Neural progenitor cell (in vitro differentiated cells): Measurements from ENCODE around the gene OMA1. TPM values are rescaled to one million over a fixed set of nuclear protein-coding genes. Genes with fewer than 3 reads are reported as not detected.

Experiments used
- DNase-seq: peaks from one replicate; pipeline ENCODE4 v3.0.0-alpha.2; 2016; ENCODE audit warnings: low spot score
- H2AFZ ChIP-seq: fragments of 200-600 bp; sonication (generic); replicated peaks from 2 replicates; pipeline ENCODE4 v1.6.1; 2016; ENCODE audit warnings: antibody characterized with exemption
- H3F3A ChIP-seq: fragments of 200-600 bp; sonication (generic); 2 replicates; pipeline ENCODE4 v1.6.1; 2016; ENCODE audit warnings: antibody characterized with exemption, low read depth
- H3K27ac ChIP-seq: fragments of 200-600 bp; sonication (generic); 2 replicates; pipeline ENCODE4 v1.5.1; 2016; ENCODE audit warnings: mild to moderate bottlenecking
- H3K27me3 ChIP-seq: fragments of 200-600 bp; sonication (generic); 2 replicates; pipeline ENCODE4 v1.6.1; 2016; ENCODE audit warnings: mild to moderate bottlenecking, moderate library complexity
- H3K36me3 ChIP-seq: fragments of 200-600 bp; sonication (generic); 2 replicates; pipeline ENCODE4 v1.5.1; 2016
- H3K4me1 ChIP-seq: fragments of 200-600 bp; sonication (generic); 2 replicates; pipeline ENCODE4 v1.6.1; 2016; ENCODE audit warnings: mixed run types
- H3K4me2 ChIP-seq: fragments of 200-600 bp; sonication (generic); 2 replicates; pipeline ENCODE4 v1.6.1; 2016
- H3K4me3 ChIP-seq: fragments of 200-600 bp; sonication (generic); 2 replicates; pipeline ENCODE4 v1.5.1; 2016
- H3K79me2 ChIP-seq: fragments of 200-600 bp; sonication (generic); 2 replicates; pipeline ENCODE4 v1.6.1; 2016; ENCODE audit warnings: low read depth
- H3K9ac ChIP-seq: fragments of 200-600 bp; sonication (generic); 2 replicates; pipeline ENCODE4 v1.6.1; 2016
- H3K9me3 ChIP-seq: fragments of 200-600 bp; sonication (generic); 2 replicates; pipeline ENCODE4 v1.5.1; 2016; ENCODE audit warnings: low read depth
- H4K20me1 ChIP-seq: fragments of 200-600 bp; sonication (generic); 2 replicates; pipeline ENCODE4 v1.6.1; 2016; ENCODE audit warnings: low read depth
- H3K27ac Mint-ChIP-seq: 3 replicates; pipeline ENCODE4 v1.8.0; 2021; ENCODE audit warnings: mixed read lengths
- H3K27me3 Mint-ChIP-seq: 2 replicates; pipeline ENCODE4 v1.8.0; 2022; ENCODE audit warnings: low read depth, mild to moderate bottlenecking, inconsistent platforms, moderate library complexity, mixed read lengths; ENCODE audit not compliant: insufficient read depth
- H3K36me3 Mint-ChIP-seq: 3 replicates; pipeline ENCODE4 v1.8.0; 2021; ENCODE audit warnings: mixed read lengths
- H3K4me1 Mint-ChIP-seq: 3 replicates; pipeline ENCODE4 v1.8.0; 2021; ENCODE audit warnings: mixed read lengths
- H3K4me3 Mint-ChIP-seq: 3 replicates; pipeline ENCODE4 v1.8.0; 2021; ENCODE audit warnings: mild to moderate bottlenecking, moderate library complexity, mixed read lengths
- H3K9me3 Mint-ChIP-seq: 3 replicates; pipeline ENCODE4 v1.8.0; 2020; ENCODE audit warnings: mixed read lengths
- EZH2 ChIP-seq: fragments of 200-600 bp; sonication (generic); IDR thresholded peaks from 2 replicates; pipeline ENCODE4 v1.6.1; 2017; ENCODE audit warnings: antibody characterized with exemption, mild to moderate bottlenecking, moderate library complexity
- EZH2phosphoT487 ChIP-seq: fragments of 200-600 bp; sonication (generic); IDR thresholded peaks from 2 replicates; pipeline ENCODE4 v1.6.1; 2017; ENCODE audit warnings: antibody characterized with exemption
- total RNA-seq: library from RNA; depleted of rRNA; stranded (reverse); fragments of >200 nt; gene quantifications from 2 replicates; pipeline ENCODE4 v1.2.3, GENCODE V29; 2015; ENCODE audit warnings: low replicate concordance
- TF ChIP-seq, protein P1 (sequence below): fragments of 200-600 bp; sonication (generic); IDR thresholded peaks from 2 replicates; pipeline ENCODE4 v1.5.1; 2017; ENCODE audit warnings: antibody characterized with exemption, mild to moderate bottlenecking

Gene OMA1
- total RNA-seq, 1 donor from 2014 or later, result 19.8 TPM

DNA sequence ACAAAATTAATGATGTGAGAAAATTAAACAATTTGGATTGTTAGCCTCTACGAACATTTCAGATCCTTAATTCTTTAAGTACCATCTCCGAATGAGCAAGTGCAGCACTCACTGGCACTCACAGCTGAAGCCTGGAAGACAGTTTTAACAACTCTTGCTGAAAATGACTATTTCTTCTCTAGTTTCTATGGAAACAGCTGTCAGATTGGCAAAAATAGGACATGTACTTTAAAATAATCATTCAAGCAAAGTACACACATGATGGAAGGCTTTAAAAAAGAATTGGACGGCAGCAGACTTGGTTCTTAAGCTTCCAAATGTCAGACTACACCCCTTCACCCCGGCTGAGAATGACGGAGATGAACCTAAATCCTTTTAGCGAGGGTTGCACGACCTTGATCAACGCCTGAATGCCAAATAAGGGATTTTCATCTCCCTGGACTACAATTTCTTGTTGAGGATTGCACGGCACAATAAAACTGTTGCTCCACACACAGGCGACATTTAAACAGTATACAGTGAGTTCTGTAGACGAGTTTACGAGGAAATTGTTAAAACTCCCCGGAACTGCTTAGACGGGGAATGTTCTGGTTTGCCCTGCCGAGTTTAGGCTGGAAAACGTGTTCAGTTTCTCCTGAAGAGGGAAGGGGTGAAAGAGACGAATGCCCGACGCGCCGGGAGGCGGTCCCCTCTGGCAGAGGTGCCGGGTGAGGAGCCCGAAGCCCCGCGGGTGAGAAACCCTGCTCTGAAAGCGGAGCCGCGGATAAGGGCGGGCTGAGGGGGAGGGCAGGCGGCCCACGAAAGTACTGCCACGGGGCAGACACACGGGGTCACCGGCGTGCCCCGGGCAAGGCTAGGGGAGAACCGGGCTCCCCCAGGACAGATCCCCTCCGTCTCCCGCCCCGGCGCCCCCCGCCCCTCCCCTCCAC is 671 bp downstream of the OMA1 start:
- no peaks in the 10 kb centered on the region for H3K79me2 ChIP-seq
- peak overlapping the region; percentile 98 for H3K27ac Mint-ChIP-seq
- peak; percentile 77 for DNase-seq
- no peaks in the 10 kb centered on the region for H3K9me3 Mint-ChIP-seq
- H3K36me3 Mint-ChIP-seq, result no peaks in the 10 kb centered on the region
- TF ChIP-seq, protein P1, sequence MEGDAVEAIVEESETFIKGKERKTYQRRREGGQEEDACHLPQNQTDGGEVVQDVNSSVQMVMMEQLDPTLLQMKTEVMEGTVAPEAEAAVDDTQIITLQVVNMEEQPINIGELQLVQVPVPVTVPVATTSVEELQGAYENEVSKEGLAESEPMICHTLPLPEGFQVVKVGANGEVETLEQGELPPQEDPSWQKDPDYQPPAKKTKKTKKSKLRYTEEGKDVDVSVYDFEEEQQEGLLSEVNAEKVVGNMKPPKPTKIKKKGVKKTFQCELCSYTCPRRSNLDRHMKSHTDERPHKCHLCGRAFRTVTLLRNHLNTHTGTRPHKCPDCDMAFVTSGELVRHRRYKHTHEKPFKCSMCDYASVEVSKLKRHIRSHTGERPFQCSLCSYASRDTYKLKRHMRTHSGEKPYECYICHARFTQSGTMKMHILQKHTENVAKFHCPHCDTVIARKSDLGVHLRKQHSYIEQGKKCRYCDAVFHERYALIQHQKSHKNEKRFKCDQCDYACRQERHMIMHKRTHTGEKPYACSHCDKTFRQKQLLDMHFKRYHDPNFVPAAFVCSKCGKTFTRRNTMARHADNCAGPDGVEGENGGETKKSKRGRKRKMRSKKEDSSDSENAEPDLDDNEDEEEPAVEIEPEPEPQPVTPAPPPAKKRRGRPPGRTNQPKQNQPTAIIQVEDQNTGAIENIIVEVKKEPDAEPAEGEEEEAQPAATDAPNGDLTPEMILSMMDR, result no peak
- TF ChIP-seq EZH2phosphoT487, result no peak
- no peak for TF ChIP-seq EZH2
- H3K4me2 ChIP-seq, result peak overlapping the region; percentile 85
- peaks cover 5% of the 10 kb centered on the region for H3K27me3 Mint-ChIP-seq
- peaks cover 3% of the 10 kb centered on the region for H3K4me1 ChIP-seq
- H3K27me3 ChIP-seq, result no peaks in the 10 kb centered on the region
- peaks cover 16% of the 10 kb centered on the region for H3K4me1 Mint-ChIP-seq
- peak overlapping the region; percentile 34 for H3K9ac ChIP-seq
- H3K36me3 ChIP-seq, result no peaks in the 10 kb centered on the region
- peaks cover 10% of the 10 kb centered on the region for H3F3A ChIP-seq
- no peaks in the 10 kb centered on the region for H3K9me3 ChIP-seq
- H3K4me3 ChIP-seq, result peak overlapping the region; percentile 66
- no peaks in the 10 kb centered on the region for H4K20me1 ChIP-seq
- H3K4me3 Mint-ChIP-seq, result peak overlapping the region; percentile 93
- H3K27ac ChIP-seq, result peak overlapping the region; percentile 75
- H2AFZ ChIP-seq, result peak overlapping the region; percentile 87

DNA sequence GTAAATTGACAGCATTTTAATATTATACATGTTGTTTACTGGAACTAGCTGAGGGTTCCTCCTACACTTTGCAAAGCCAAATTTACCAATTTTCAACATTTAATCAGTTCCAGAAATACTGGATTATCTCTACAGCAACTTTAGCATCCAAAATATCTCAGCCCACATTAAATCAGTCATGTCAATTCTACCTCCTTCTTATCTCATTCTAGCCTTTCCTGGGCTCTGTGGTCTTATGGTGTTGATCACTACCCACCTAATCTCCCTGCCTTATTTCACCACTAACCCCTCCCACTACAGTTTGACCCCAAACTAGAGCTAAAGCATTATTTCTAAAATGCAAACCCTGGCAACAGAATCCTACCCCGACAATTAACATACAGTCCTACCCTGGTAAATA is 3.3 kb downstream of the OMA1 start:
- H3K9ac ChIP-seq, result no peak overlapping the region

DNA sequence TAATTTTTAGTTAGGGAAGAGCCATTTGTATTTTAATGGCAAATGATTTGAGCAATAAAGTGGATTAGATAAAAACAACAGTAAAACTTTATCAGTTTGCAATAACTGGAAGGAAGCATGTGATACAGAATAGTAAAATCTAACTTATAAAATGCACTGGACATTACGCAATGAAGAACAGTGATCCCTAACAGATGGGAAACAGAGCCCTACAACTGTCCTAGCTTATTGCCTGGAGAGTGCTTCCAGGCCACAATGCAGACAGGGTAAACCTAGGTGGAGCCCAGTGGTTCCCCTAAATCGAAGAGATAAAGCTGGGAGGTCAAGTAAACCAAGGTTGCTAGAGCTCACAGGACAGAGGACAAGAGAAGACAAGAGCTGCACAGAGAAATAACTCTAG is 7.0 kb downstream of the OMA1 start:
- H3K9ac ChIP-seq, result no peak overlapping the region
- no peaks in the 10 kb centered on the region for H3K79me2 ChIP-seq
- H3K4me1 ChIP-seq, result no peaks in the 10 kb centered on the region
- H3K36me3 ChIP-seq, result no peaks in the 10 kb centered on the region
- no peak overlapping the region for H3K4me3 ChIP-seq
- H3K4me1 Mint-ChIP-seq, result no peaks in the 10 kb centered on the region
- H3K27ac ChIP-seq, result no peak overlapping the region
- H3K4me3 Mint-ChIP-seq, result no peak overlapping the region
- TF ChIP-seq, protein P1, result no peak
- TF ChIP-seq EZH2 (no peak), EZH2phosphoT487 (no peak)
- H4K20me1 ChIP-seq, result no peaks in the 10 kb centered on the region
- H3K27ac Mint-ChIP-seq, result no peak overlapping the region
- no peaks in the 10 kb centered on the region for H3K9me3 ChIP-seq
- H2AFZ ChIP-seq, result no peak overlapping the region
- H3K27me3 Mint-ChIP-seq, result no peaks in the 10 kb centered on the region
- no peaks in the 10 kb centered on the region for H3K36me3 Mint-ChIP-seq
- no peaks in the 10 kb centered on the region for H3F3A ChIP-seq
- H3K4me2 ChIP-seq, result no peak overlapping the region
- H3K9me3 Mint-ChIP-seq, result no peaks in the 10 kb centered on the region
- no peaks in the 10 kb centered on the region for H3K27me3 ChIP-seq
- no peak for DNase-seq

More for the DNA sequence above, 3.3 kb downstream of the OMA1 start:
- Histone ChIP-seq H3K27ac (no peak overlapping the region), H3K4me2 (no peak overlapping the region), H3F3A (peaks cover 10% of the 10 kb centered on the region), H4K20me1 (no peaks in the 10 kb centered on the region), H3K27me3 (no peaks in the 10 kb centered on the region), H3K4me1 (peaks cover 3% of the 10 kb centered on the region), H3K4me3 (no peak overlapping the region), H3K36me3 (no peaks in the 10 kb centered on the region), H3K79me2 (no peaks in the 10 kb centered on the region), H2AFZ (no peak overlapping the region), H3K9me3 (no peaks in the 10 kb centered on the region)
- H3K9me3 Mint-ChIP-seq, result no peaks in the 10 kb centered on the region
- DNase-seq, result no peak
- peaks cover 2% of the 10 kb centered on the region for H3K27me3 Mint-ChIP-seq
- no peak overlapping the region for H3K27ac Mint-ChIP-seq
- H3K4me3 Mint-ChIP-seq, result no peak overlapping the region
- H3K4me1 Mint-ChIP-seq, result peaks cover 16% of the 10 kb centered on the region
- H3K36me3 Mint-ChIP-seq, result no peaks in the 10 kb centered on the region
- TF ChIP-seq EZH2, result no peak
- no peak for TF ChIP-seq EZH2phosphoT487
- TF ChIP-seq, protein P1, result no peak
